GM12878 (cell line): ENCODE data around the gene N4BP2. TPM values are rescaled to one million over a fixed set of nuclear protein-coding genes. Genes with fewer than 3 reads are reported as not detected.

ENCODE experiments used
- BCLAF1 ChIP-seq: fragments of 450-650 bp; IDR thresholded peaks from 2 replicates; pipeline ENCODE4 v1.6.1; 2017; ENCODE audit warnings: antibody characterized with exemption, mild to moderate bottlenecking, moderate library complexity
- CHD4 ChIP-seq: fragments of 200-600 bp; sonication (generic); IDR thresholded peaks from 2 replicates; pipeline ENCODE4 v1.6.1; 2016; ENCODE audit warnings: mild to moderate bottlenecking
- CREB1 ChIP-seq: IDR thresholded peaks from 2 replicates; pipeline ENCODE4 v1.6.1; 2012; ENCODE audit warnings: low read depth, mild to moderate bottlenecking, inconsistent platforms
- CREM ChIP-seq: IDR thresholded peaks from 2 replicates; pipeline ENCODE4 v1.6.1; 2014; ENCODE audit warnings: antibody characterized with exemption, low read depth
- EGR1 ChIP-seq, 2 experiments: IDR thresholded peaks; 1 replicate in 1 of 2; 2 replicates in 1 of 2; pipeline ENCODE4 v1.6.1; 2011 to 2012; ENCODE audit warnings: low read depth in 2 of 2, low read length in 2 of 2, borderline replicate concordance in 1 of 2, mild to moderate bottlenecking in 1 of 2, moderate library complexity in 1 of 2
- MEF2B ChIP-seq: fragments of 450-650 bp; IDR thresholded peaks from 2 replicates; pipeline ENCODE4 v1.6.1; 2018; ENCODE audit warnings: mild to moderate bottlenecking, moderate library complexity; ENCODE audit not compliant: partially characterized antibody, poor library complexity, severe bottlenecking
- MLLT1 ChIP-seq: fragments of 450-650 bp; IDR thresholded peaks from 2 replicates; pipeline ENCODE4 v1.6.1; 2016; ENCODE audit warnings: mild to moderate bottlenecking
- MXI1 ChIP-seq: fragments of 150-350 bp; IDR thresholded peaks from 2 replicates; pipeline ENCODE4 v1.6.1; 2011; ENCODE audit warnings: low read depth, mild to moderate bottlenecking, inconsistent platforms, low read length, improper control_type of control experiment
- NBN ChIP-seq: fragments of 450-650 bp; IDR thresholded peaks from 2 replicates; pipeline ENCODE4 v1.6.1; 2016
- NR2C1 ChIP-seq: fragments of 450-650 bp; IDR thresholded peaks from 2 replicates; pipeline ENCODE4 v1.6.1; 2017; ENCODE audit warnings: antibody characterized with exemption, mild to moderate bottlenecking, moderate library complexity
- PML ChIP-seq: IDR thresholded peaks from 2 replicates; pipeline ENCODE4 v1.6.1; 2012; ENCODE audit warnings: low read length, inconsistent platforms
- POLR2A ChIP-seq: IDR thresholded peaks from 2 replicates; pipeline ENCODE4 v1.6.1; 2011; ENCODE audit warnings: low read depth, mild to moderate bottlenecking, low read length
- RAD51 ChIP-seq: fragments of 450-650 bp; IDR thresholded peaks from 2 replicates; pipeline ENCODE4 v1.6.1; 2016; ENCODE audit warnings: moderate library complexity, mild to moderate bottlenecking, inconsistent platforms
- SIN3A ChIP-seq: IDR thresholded peaks from 2 replicates; pipeline ENCODE4 v1.6.1; 2012; ENCODE audit warnings: low read depth, low read length, improper control_type of control experiment
- STAT1 ChIP-seq: fragments of 450-650 bp; conservative IDR thresholded peaks from 2 replicates; pipeline ENCODE4 v1.6.1; 2014; ENCODE audit warnings: antibody characterized with exemption, mild to moderate bottlenecking
- TAF1 ChIP-seq: IDR thresholded peaks from 2 replicates; pipeline ENCODE4 v1.6.1; 2011; ENCODE audit warnings: mild to moderate bottlenecking, low read depth, low read length, borderline replicate concordance
- TCF12 ChIP-seq: IDR thresholded peaks from 2 replicates; pipeline ENCODE4 v1.6.1; 2011; ENCODE audit warnings: low read depth, mild to moderate bottlenecking, low read length
- YBX1 ChIP-seq: fragments of 450-650 bp; IDR thresholded peaks from 2 replicates; pipeline ENCODE4 v1.6.1; 2016; ENCODE audit warnings: antibody characterized with exemption
- ZNF384 ChIP-seq: IDR thresholded peaks from 2 replicates; pipeline ENCODE4 v1.6.1; 2012; ENCODE audit warnings: low read depth, mild to moderate bottlenecking, low read length, improper control_type of control experiment, borderline replicate concordance
- ZNF622 ChIP-seq: fragments of 450-650 bp; IDR thresholded peaks from 2 replicates; pipeline ENCODE4 v1.6.1; 2017; ENCODE audit warnings: mild to moderate bottlenecking, inconsistent platforms
- ZNF687 ChIP-seq: fragments of 450-650 bp; IDR thresholded peaks from 2 replicates; pipeline ENCODE4 v1.6.1; 2017; ENCODE audit warnings: mild to moderate bottlenecking, moderate library complexity
- polyA plus RNA-seq, 11 experiments: library from polyadenylated mRNA; depleted of rRNA in 4 of 11; unstranded in 6 of 11; stranded (reverse) in 5 of 11; fragments of >200 nt; fragmentation: Nextera tagmentation in 4 of 11; fragmentation: Illumina TruSeq in 1 of 11; extraction: Ambion mirVana in 4 of 11; extraction: Trizol in 1 of 11; gene quantifications; 1 replicate in 1 of 11; 2 replicates in 10 of 11; pipeline versions ENCODE4 v1.2.1 to v1.2.3, GENCODE V29; 2011 to 2016; ENCODE audit warnings: inconsistent platforms in 2 of 11, missing spikeins in 2 of 11, low read depth in 1 of 11
- total RNA-seq, 4 experiments: library from RNA; depleted of rRNA in 3 of 4; stranded (reverse); fragments of >200 nt in 3 of 4; fragmentation: Illumina TruSeq in 1 of 4; extraction: Trizol in 1 of 4; gene quantifications; 2 replicates each; pipeline versions ENCODE4 v1.2.1 to v1.2.3, GENCODE V29; 2013 to 2021

Gene N4BP2
- total and polyA plus RNA-seq, 10 of the 15 experiments (the other 5 are each of a cell fraction or from before 2014, with no cell fraction given), result 2.3 to 18.7 (median 10.0) TPM

GRCh38 chr4:40055863-40056715, 561 bp upstream of the N4BP2 start (continued):
- TF ChIP-seq ZNF687 (peak; percentile 89), POLR2A (peak; percentile 87), NBN (no peak; the same call in 1 of the 2 replicates), CREB1 (no peak), TAF1 (peak; percentile 43; the same call in 1 of the 2 replicates), CHD4 (no peak), STAT1 (no peak), EGR1 (IDR thresholded peaks at IDR 0.05; ENCODE audit: borderline replicate concordance in 1 of 2, low read depth in 2 of 2, low read length in 2 of 2) (peak in 1 of 2 experiments; percentile 12; a peak in 1 of 3 replicates), MXI1 (peak; percentile 49; the same call in 1 of the 2 replicates), SIN3A (no peak), BCLAF1 (0 out of 2 replicates have a peak, but pooled peaks have one; percentile 13), ZNF622 (no peak), ZNF384 (no peak), RAD51 (no peak), YBX1 (no peak), MLLT1 (0 out of 2 replicates have a peak, but pooled peaks have one; percentile 14), NR2C1 (peak; percentile 42; the same call in 1 of the 2 replicates), MEF2B (peak; percentile 24), CREM (no peak; the same call in 1 of the 2 replicates), TCF12 (0 out of 2 replicates have a peak, but pooled peaks have one; percentile 29), PML (0 out of 2 replicates have a peak, but pooled peaks have one; percentile 32)
